NCI-H774 (cell line): ENCODE data around the gene ADPRHL1.

Experiments
- DNase-seq: peaks from one replicate; lab custom pipeline; 2025; lab: John Stamatoyannopoulos, UW

Gene ADPRHL1

DNA sequence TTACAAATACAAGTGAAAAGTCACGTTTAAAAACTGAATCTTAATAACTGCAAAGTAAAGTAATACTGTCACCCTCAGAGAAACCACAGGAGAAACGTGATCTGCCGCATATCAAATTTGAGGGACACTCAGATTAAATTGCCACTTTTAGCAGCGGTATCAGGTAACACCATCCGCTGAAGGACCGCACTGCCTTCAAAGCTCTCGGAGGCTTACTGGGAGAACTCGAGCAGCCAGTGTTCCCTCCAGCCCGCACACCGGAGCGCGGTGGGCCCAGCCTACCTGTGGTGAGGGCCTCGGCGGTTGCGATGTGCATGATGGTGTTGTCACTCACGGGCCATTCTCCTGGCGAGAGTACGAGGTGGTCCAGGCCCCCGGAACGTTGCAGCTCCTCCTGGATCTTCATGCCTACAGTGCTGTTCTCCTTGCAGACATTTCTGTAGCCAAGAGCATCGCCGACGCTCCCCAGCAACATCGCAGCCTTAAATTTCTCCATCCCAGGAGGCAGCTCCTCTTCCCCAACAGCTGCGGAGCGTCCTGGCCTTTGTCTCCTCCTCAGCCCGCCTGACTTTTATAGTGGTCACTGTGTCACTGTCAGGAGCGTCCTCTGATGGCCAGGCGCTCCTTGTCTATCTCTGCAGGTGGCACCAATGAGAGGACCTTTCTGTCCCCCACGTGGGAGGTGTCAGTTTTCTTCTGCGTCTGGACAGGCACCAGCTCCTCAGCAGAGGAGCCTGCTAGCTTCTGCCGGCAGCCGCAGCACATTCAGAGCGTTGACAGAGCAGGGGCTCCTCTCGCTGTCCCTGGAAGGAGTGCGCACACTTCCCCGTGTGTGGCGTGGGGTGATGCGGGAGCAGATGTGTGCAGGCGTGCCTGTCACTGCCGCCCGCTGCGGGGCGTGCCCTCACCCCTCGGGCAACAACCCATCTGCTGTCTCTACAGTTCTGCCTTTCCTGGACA is at the start of gene ADPRHL1:
Gene ADPRHL1 (minus strand): TSS at position 547 of the 960 bp plus-strand sequence. CDS start 51 bp downstream, at position 496.
- DNase-seq: no peak

DNA sequence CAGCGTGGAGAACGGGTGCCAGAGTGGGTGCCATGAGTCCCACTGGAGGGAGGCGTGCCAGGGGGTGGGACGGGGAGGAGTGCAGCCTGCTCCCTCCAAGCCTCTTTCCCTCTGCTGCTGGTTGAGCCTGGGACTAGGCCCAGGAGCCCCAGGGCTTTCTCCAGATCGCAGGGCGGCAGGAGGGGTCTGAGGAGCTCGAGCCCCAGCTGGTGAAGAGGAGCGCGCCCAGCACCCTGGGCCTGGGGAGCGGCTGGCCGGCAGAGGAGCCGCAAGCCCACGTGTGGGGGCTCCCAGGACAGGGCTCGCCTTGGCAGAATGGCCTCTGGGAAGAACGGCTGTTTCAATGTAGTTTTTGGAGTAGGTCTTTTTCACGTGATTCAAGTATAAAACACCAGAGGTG is 49.4 kb upstream of the ADPRHL1 start:
- no peak for DNase-seq

DNA sequence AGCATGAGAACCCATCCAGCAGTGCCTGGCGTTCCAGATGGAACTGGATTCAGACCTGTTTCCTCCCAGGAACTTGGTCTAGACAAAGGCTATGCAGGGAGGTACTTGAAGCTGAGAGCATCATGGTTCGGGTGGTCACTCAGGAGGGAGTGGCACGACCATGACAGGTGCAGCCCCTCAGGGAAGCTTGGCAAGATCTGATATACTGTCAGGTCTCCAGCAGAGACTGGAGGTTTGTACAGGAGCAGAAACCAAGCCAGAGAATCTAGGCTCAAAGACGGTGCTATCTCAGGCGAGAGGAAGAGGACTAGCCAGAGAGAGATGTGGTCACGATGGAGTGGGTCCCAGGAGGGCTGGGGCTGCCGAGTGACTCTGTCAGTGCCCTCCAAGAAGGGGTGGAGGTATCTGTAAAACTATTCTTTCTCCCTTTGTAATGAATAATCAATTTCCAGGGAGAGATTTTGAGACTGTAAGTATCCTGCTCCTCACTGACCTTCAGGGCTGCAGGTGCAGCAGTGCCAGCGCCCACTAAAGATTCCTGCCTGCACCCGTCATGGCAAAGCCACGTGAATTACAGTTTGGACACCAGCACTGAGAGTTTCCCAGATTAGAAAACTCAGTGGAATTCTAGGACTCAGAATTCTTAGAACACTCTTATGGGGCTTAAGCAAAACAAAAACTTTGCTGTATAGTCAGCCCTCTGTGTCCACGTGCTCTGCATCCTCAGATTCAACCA is 47.4 kb upstream of the ADPRHL1 start:
- no peak for DNase-seq

DNA sequence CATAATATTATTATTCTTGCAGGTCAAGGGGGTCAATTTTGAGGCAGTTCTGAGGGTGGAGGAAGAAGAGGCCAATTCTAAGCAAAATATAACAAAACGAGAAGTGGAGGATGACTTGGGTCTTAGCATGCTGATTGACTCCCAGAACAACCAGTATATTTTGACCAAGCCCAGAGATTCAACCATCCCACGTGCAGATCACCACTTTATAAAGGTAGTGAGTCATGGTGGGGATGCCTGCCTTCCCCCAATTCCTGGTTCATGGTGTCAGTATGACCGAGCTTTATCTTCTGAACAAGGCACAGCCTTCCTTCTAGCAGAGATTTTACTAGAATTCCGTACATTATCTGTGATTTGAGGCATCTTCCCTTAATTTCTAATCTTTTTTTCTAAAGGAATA is 46.6 kb upstream of the ADPRHL1 start:
- no peak for DNase-seq

DNA sequence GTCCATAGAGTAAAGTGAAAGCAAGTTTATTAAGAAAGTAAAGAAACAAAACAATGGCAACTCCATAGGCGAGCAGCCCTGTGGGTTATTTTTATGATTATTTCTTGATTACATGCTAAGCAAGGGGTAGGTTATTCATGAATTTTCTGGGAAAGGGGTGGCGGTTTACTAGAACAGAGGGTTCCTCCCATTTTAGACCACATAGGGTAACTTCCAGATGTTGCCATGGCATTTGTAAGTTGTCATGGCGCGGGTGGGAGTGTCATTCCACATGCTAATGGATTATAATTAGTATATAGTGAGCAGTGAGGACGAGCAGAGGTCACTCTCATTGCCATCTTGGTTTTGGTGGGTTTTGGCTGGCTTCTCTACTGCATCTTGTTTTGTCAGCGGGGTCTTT is 45.6 kb upstream of the ADPRHL1 start:
- no peak for DNase-seq

DNA sequence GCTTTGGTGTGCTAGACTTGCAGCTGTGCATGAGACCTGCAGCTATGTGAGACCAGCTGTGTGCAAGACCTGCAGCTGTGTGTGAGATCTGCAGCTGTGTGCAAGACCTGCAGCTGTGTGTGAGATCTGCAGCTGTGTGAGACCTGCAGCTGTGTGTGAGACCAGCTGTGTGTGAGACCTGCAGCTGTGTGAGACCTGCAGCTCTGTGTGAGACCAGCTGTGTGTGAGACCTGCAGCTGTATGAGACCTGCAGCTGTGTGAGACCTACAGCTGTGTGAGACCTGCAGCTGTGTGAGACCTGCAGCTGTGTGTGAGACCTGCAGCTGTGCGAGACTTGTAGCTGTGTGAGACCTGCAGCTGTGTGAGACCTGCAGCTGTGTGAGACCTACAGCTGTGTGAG is 43.9 kb upstream of the ADPRHL1 start:
- no peak for DNase-seq

DNA sequence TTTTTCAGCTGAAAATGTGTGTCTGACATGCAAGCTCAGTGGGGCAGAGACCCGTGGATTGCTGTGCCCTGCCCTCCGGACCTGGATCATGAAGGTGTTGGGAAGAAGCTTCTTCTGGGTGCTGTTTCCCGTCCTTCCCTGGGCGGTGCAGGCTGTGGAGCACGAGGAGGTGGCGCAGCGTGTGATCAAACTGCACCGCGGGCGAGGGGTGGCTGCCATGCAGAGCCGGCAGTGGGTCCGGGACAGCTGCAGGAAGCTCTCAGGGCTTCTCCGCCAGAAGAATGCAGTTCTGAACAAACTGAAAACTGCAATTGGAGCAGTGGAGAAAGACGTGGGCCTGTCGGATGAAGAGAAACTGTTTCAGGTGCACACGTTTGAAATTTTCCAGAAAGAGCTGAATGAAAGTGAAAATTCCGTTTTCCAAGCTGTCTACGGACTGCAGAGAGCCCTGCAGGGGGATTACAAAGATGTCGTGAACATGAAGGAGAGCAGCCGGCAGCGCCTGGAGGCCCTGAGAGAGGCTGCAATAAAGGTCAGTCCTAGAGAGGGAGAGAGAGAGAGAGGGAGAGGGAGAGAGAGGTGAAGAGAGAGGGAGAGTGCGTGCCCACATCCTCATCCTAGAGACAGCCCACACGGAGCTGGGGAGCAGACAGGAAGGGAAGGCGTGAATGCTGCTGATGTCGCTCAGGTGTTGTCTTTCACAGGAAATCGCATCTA is 42.4 kb upstream of the ADPRHL1 start:
- no peak for DNase-seq

DNA sequence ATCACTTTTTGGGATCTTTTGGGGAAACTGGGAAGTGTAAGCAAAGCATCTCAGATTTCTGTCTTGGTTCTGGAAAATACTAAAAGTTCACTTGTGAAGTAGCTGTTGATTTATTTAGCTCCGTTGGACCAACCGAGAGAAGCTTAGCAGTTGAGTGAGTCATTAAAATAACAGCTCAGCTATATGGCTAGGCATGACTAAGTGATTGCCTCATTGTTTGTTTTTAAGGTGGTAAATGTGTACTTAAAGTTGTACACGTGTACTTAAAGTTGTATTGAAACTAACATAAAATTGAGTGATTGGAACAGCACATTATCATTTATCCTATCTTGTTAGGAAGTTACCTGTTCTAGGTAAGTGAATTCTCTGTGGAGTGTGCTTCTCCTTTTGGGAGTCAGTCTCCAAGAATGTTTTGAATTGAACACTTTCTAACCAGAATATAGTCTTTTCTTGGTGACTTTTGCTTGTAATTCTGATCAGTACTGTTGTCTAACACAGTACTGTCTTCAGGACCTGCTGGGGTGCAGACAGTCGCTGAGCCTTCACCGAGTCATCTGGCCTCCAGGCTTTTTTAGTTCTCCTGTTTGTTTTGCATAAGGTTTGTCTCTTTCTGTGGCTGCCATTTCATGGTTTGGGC is 40.1 kb upstream of the ADPRHL1 start:
- peak; percentile 90 for DNase-seq

DNA sequence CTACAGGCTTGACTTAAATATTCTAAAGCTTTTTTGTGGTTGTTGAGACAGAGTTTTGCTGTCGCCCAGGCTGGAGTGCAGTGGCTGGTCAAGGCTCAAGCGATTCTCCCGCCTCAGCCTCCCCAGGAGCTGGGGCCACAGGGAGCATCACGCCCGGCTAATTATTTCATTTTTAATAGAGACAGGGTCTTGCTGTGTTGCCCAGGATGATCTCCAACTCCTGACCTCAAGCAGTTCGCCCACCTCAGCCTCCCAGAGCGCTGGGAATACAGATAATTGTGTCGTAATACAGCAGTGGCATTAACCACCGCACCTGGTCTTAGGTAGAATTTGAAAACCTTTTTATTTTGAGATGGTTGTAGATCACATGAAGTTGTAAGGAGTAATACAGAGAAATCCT is 38.7 kb upstream of the ADPRHL1 start:
- no peak for DNase-seq

DNA sequence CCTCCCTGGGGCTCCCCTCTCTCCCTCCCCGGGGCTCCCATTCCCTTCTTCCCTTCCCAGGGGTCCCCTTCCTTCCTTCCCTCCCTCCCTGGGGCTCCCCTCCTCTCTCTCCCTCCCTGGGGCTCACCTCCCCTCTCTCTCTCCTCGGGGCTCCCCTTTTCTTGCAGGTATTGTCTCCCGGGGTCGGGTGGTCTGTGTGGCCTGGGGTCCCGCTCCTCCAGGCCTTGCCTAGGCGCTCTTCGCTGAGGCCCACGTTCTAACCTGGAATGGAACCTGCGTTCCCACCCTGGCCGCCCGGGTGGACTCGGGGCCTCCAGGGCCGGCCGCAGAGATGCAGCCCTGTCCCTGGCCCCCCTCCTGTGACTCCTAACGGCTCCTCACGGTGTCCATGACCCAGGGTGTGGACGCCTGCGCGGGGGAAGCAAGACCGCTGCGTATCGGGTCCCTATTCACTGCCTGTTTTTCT is 38.2 kb upstream of the ADPRHL1 start:
- peak; percentile 65 for DNase-seq

DNA sequence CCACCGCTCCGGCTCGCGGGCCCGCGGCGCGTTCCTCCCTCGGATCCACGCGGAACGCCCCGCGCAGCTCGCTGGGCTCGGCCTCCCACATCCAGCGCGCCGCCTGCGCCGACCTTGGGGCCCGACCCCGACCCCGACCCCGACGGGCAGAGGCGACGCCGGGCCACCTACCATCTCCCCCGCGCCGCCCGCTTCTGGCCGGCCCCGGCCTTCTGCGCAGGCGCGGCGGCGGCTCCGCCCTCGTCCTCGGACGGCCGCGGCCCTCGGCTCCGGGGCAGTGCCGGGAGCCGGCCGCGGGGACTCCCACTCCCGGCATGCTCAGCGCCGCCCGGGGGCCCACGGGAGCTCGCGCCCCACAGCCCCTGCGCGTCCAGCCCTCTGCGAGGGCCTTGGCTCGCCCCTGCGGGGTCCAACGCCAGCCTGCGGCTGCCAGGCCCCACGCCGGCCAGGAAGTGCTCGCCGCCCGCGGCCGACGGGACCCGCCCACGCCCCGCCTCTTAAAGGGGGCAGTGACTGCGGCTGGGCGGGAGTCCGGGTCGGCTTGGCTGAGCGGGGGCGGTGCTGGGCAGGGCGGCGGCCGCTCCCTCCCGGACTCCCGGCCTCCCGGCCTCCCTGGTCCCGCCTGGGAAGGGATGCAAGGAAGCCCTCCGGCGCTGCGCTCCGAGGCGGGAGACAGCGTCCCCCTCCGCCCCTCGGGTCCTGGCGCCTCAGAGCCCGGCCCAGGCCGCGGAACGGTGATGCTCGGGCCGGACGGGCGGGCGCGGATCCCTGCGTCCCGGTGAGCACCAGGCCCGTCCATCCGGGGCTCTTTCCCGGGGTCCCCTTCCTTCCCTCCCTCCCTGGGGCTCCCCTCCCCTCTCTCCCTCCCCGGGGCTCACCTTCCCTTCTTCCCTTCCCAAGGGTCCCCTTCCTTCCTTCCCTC is 37.5 kb upstream of the ADPRHL1 start, which contains the start of gene DCUN1D2:
Gene DCUN1D2 (minus strand): TSS at position 216 of the 922 bp plus-strand sequence. CDS start 42 bp downstream, at position 174.
- DNase-seq: peak; percentile 98

DNA sequence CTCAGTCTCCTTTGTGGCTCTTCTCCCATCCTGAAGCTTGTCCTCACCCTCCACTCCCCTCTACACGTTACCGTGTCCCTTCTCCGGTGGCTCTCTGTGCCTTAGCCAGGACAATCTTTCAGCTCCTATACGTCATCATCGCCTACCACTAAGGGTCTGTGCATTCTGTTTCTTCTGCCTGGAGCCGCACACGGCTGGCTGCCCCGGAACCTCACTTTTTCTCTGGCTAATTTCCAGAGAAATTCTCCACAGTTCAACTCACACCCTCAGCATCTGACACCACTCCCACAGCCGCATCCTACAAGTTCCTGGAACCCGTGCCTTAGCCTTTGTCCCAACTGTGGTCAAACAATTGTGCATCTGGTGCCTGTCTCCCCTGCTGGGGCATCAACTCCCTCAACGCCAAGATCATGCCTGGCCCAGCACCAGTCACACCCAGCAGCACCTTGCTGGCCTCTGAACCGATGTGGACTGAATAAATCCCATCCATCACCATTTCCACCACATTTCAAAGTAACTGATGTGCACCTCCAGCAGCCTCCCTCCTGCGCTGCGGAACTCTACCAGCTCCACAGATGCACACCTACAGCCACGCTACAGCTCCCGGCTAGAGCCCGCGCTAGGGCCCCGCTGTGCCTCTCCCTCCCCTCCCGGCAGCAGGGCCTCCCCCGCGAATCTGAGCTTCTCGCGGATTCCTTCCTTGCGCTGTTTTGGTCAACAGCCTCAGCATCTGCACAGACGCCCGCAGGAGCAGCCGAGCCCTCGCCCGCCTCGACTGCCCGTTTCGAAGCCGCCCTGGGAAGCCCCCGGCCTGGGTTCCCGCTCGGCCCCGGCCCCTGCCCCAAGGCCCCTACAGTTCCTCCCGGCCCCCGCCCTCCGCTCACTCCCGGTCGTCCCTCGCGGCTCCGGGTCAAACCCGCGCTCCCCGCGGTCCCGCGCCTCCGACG is 36.5 kb upstream of the ADPRHL1 start:
- DNase-seq: peak; percentile 67

DNA sequence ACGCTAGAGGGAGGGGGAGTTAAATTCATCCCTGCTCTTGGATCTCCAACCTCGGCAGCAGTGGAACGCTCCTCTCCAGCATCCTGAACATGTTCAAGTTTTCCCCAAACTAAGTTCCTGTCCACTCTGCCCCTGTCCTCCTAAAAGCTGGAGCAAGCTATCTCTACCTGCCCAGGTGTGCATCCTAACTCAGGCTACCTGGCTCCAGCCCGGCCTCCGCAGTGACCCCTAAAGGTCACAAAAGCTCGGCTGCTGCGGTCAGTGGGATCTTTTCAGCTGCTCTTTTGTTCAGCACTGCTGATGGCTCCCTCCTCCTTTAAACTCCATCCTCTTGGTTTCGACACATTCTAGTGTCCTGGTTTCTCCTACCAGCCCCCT is 35.9 kb upstream of the ADPRHL1 start:
- no peak for DNase-seq

DNA sequence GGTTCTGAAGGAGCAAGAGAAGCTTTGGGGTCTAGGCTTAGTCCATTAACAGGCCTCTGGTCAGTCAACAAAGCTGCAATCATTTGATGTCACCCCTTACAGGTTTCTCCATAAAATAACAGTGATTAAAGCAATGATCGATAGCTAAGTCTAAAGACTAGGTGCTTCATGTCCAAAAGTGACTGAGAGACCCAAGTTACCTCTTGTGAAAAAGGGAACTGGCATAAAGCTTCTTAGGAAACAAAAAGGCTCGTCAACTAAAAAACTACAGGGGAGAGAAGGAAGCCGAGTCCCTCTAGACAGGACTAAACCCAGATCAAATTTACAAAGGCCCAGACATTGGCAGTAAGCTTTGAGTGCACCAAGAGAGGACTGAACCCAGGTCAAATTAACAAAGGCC is 35.0 kb upstream of the ADPRHL1 start:
- DNase-seq: no peak

DNA sequence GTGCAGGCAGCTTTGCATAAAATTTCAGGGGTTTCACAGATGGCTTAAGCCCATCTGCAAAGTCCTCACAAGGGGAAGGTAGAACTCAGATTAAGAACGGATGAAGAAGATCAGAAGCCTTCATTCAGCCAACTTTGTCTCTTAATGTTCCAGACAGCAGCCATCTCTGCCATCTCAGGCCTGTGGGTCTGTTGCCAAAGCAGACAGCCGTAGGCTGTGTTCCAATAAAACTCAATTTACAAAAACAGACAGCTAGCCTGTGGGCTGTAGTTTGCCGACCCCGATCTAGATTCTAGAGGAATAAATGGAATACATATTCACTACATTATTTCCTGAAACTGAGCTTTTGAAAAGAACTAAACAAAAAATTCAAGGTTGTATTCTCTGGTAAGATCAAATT is 33.4 kb upstream of the ADPRHL1 start:
- no peak for DNase-seq

DNA sequence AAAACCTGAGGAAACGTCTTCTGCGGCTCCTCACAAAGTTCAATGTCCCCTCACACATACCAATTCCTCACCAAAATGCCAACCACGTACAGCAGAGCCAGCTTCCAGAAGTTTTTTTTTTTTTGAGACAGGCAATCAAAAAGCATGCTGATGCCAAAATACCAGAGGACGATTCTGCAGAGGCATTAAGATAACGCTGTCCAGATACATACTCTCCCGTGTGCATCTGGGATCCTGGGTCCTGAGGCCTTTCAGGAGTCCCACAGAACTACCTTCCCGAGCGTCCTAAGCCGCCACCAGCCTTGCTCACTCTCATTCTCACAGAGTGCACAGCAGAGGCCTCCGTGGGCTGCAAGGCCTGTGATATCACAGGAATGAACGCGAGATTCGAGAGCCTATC is 32.3 kb upstream of the ADPRHL1 start:
- DNase-seq: no peak

DNA sequence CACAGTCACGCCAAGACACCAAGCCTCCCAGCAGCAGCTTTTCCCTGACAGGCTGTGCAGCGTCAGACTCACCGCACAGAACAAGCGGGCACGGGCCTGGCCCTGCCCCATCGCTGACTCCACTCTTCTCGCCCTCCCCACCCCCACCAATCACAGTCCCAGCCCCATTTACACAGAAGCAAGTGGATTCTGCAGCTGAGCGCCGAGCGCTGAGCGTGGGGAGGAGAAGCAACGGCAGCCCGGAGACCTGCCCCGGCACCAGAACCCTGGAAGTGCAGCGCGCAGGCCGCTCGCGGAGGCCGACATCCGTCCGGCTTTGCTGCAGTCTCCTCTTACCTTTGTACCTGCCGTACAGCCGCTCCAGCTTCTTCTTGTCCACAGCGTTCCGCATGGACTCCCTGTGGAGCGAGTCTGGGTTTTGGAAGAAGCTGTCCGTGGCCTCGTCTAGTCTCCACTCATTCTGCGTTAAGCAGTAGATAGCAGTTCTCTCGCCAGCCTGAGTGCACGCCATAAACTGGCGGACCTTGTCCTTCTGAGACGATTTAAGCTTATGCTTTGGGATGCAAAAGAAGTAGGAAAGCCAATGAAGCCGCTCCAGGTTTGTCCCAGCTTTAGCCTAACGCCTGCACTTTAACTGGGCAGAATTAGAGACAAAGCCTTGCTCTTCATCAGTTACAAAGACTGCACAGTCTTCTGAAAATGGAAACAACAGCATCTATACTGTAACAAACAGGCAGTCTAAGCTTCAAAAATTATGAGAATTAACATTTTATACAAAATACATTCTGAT is 30.4 kb upstream of the ADPRHL1 start:
- no peak for DNase-seq

DNA sequence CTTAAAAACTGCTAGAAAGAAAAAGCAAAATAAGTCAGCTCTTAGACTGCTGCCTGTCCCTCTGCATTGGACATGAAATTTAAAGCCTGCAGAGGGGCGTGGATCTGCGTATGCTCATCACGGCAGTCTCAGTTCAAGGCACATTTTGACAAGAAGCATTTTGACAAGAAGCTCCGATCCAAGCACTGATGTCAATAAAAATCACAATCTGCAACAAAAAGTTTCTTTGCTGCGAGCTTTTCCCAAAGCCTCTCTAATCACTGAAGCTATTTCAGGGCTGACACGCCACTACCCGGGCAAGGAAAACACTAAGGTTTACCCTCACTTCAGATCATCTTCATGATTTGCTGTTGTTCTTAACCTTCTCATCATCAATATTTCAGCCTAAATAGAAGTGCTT is 29.8 kb upstream of the ADPRHL1 start:
- DNase-seq: no peak

DNA sequence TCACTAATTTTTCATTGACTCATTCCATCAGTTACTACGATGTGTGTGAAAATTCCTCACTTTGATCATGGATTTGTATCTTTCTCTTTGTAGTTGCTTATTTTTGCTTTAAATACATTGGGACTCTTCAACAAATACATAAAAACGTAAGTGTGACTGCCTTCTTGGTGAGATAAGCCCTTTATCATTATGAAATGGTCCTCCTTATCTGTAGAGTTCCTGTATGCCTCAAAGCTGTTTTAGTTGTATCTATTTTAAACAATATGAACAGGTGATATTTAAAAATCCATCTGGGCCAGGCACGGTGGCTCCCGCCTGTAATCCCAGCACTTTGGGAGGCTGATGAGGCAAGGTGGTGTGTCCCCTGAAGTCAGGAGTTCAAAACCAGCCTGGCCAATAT is 25.9 kb upstream of the ADPRHL1 start:
- no peak for DNase-seq
